GM19023 (cell line): ENCODE measurements around the gene SSBP4.

Experiments
- ATAC-seq: cut with Tn5 transposase; IDR thresholded peaks from one replicate; pipeline ENCODE4 v1.9.1; 2021; ENCODE audit warnings: mild to moderate bottlenecking, moderate library complexity; ENCODE audit not compliant: unreplicated experiment

Gene SSBP4

DNA sequence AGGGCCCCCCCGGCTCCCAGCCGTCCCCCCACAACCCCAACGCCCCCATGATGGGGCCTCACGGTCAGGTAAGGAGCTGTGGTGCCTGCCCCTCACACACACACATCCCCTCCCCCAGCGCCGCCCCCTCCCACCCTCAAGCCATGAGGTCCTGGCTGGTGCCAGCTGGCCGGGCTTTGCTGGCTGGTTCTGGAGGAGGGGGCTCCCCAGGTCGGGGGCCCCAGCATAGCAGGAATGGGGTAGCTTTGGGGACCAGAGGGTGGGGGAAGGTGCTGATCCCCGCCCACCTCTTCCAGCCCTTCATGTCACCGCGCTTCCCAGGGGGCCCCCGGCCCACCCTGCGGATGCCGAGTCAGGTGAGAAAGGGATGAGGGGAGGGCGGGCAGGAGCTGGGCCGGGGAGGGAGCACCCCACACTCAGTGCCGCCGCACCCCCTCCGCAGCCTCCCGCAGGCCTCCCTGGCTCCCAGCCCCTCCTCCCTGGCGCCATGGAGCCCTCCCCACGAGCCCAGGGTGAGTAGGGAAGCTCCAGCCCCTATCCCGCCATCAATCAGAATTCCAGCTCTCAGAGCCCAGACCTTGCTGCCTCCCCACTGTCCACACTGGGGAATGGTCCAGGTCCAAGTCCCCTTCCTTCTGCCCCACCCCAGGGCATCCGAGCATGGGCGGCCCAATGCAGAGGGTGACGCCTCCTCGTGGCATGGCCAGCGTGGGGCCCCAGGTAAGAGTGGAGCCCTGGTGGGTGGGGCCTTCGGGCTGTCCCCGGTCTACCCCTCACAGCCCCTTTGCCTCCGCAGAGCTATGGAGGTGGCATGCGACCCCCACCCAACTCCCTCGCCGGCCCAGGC is 12.4 kb downstream of the SSBP4 start:
- no peak for ATAC-seq

DNA sequence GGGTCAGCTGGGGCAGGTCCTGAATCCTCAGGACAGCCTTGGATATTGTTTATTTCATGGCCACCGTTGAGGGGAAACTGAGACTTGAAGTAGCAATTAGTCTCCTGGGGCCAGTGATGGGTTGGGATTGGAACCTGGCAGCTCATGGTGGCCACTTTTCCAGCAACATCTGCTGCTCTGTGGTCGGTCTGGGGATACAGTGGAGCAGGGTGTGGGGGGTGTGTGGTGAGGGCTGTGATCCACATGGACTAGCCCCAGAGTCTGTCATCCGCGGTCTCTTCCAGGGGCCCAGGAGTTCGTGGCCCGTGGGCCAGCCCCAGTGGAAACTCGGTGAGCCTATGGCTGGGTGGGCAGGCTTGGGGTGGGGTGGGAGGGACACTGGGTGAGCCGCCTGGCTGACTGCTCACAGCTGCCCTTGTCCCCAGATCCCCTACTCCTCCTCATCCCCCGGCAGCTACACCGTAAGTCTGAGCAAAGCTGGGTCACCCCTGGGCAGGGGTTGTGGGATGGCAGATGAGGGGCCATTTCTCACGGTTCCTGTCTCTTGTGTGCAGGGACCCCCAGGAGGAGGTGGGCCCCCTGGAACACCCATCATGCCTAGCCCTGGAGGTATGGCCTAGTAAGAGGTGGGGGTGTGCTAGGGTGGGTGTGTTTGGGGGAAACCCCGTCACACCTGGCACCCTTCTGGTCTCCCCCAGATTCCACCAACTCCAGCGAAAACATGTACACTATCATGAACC is 13.2 kb downstream of the SSBP4 start:
- ATAC-seq = no peak

GRCh38 chr19:18433015-18433691 is 14.0 kb downstream of the SSBP4 start:
- no peak for ATAC-seq

DNA sequence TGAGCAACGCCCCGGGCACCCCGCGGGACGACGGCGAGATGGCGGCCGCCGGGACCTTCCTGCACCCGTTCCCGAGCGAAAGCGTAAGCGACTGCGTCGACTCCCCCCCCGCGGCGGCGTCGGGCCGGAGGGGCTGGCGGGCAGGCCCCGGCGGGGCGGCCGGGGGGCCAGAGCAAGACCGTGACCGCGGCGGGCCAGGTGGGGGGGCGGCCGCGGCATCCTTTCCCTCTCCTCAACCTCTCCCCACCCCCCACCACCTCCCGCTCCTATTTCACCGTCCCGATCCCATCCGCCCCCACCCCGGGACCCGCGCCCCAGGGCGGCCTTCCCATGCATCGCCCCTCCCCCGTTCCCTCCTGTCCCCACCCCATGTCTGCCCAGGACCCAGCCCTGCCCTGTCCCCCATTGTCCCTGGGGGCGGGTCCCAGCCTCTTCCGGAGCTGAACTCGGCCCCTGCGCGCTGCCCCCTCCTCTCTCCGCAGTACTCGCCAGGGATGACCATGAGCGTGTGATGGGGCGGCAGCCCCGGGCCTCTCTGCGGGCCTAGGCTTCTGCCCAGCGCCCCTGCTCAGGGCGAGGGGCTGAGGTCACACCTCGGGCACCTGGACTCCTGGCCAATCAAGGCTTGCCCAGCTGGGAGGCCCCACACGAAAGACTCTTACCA is 14.7 kb downstream of the SSBP4 start:
- ATAC-seq = no peak

- ATAC-seq = no peak
Observed at GRCh38 chr19:18434411-18435175, 15.4 kb downstream of the SSBP4 start.

GRCh38 chr19:18435178-18435841 is 16.1 kb downstream of the SSBP4 start:
- no peak for ATAC-seq

DNA sequence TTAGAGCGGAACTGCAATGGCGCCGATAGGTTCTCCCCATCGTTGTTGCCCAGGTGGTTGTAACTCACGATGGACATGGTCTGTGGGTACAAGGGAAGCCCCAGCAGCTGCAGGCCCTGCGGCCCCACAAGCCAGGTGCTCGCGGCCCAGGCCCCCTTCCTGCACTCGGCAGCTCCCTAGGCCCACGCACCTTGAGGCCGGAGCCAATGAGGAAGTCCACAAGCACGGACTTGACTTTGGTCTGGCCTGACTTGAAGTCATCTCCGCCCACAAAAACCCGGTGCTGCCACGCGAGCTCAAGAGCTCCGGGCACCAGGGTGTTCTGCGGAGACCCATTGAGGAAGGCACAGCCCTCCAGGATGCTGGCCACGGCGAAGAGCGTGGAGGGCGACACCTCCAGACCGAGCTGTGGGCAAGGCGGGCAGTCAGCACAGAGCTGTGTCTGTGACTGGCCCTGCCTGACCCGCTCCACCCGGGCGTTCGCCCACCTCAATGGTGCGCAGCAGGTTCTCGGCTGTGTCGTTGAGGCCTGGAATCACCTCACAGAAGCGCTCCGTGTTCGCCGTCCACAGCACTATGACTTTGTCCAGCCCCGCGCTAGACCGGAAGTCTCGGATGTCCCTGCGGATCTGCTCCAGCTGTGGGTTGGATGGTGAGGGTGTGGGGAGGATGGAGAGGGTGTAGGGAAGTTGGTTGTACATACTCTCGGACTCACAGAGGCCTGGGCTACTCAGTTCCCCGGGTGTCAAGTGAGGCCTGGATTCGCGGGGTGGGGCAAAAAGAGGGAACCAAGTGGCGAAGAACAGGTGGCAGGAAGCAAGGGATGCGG is 16.9 kb downstream of the SSBP4 start:
- ATAC-seq = no peak

GRCh38 chr19:18436671-18437490 is 17.7 kb downstream of the SSBP4 start:
- peak; percentile 40 for ATAC-seq

GRCh38 chr19:18437491-18438330 is 18.5 kb downstream of the SSBP4 start, which contains the start of gene ISYNA1:
TSS of gene ISYNA1 (minus strand) at chr19:18438133. CDS start at chr19:18437979, 154 bp downstream.
- ATAC-seq = no peak

DNA sequence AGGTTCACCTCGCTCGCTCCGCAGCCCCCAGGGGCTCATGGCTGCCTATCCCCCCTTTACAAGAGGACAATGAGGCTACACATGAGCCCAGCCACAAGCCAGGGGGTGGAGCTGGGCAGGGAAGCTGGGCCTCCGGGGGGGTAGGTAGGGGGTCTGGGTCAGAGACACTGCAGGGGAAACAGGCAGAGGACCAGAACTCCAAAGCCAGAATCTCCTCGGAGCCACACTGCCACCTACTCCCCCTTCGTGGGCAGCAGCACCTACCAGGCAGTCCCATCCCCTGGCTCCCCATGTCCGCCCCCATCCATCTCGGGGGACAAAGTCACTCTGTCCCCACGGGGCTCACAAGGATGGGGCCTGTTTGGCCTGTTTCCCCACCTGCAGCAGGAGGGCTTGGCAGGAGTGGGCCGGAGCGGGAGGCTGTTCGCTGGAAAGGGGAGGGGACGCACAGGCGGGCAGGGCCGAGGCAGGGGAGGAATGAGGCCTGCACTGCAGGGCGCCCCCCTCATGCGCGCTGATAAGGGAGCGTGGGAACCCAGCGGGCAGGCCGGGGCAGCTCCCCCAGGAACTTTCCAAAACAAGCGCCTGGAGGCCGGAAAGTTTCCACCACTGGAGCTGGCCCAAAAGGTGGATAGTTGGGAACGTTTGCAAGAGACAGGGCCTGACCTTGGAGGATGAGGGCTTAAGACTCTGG is 19.3 kb downstream of the SSBP4 start:
- ATAC-seq = no peak

DNA sequence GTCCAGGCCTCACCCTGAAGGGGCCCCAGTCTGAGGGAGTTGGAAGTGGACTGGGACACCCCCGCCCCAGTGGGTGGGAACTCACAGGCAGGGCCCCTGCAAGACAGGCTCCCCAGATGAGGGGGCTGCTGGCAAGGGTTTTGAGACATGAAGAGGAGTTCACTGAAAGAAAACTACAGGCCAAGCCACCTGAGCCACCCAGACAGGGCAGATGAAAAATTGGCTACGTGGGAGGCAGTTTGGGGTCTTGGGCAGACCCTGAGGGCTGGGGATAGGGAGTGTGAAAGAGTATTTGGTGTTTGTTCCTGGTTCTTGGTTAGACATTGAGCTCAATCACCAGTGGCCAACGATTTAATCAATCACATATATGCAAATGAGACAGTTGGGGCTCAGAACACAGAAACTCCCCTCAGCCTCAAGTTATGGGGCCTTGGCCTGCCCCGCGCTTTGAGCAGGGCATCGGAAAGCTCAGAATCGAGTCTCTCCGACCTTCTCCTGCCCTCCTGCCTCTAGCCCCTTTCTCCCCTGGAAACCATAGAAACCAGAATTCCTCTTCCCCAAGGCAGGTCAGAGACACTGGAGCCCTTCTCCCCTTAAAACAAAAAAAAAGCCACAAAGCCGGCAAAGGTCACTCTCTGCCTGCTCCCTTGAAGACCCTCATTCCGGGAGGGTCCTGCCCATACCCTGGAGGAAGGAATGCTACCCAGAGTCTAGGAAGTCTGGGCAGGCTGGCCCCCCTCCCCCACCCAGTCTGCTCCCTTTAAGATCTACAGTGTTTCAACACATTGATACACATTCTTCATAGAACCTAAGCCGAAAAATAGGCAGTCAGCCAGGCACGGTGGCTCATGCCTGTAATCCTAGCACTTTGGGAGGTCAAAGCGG is 20.1 kb downstream of the SSBP4 start:
- no peak for ATAC-seq

GRCh38 chr19:18439910-18440237 is 20.7 kb downstream of the SSBP4 start:
- ATAC-seq = no peak

DNA sequence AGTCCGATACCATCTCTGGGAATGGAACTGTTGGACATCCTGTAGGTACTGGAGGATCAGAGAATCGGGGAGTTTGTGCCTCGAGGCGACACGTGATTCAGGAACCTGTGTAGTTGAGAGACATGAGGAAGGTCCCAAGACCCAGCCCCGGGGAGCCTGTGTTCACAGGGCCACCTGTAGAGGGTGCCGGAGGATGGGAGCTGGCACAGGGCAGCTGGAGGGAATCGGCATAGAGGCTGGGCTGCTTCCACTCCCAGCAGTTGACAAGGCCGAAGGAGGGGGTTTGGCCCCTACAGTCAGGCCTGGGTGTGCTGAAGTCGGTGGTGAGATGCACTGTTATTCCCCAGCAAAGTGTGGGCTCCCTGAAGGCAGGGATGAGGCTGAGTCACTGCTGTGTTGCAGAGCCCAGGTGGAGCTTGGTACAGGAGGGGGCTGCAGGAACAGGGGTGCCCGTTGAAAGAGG is 21.2 kb downstream of the SSBP4 start:
- ATAC-seq = no peak

GRCh38 chr19:18440936-18441803 is 22.0 kb downstream of the SSBP4 start:
- no peak for ATAC-seq
